ENCODE results near the gene STARD4. TPM values are rescaled to one million over a fixed set of nuclear protein-coding genes. Genes with fewer than 3 reads are reported as not detected.

STARD4 gene
- total and polyA plus RNA-seq, 3 donors from 2014 or later = 8.0 to 18.0 (median 13.5) TPM

DNA sequence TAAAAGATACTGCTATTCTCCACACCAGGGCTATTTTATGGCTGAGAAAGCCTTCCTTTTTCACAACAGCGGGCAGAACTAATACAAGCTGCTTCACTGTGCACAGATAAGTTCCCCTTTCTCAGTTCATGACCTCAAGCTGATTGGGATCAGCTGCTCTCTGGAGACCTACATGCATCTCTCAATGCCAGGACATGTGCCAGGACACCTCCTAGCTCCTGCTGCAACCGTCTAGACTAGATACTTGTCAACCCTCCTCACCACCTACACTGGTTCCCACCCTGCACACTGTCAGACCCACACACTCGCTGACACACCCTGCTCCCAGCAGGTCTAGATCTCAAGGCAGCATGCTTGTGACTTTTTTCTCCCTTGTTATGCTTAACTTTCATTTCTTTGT, 39.8 kb downstream of the STARD4 start:
- WGBS, 2 donors = 65 to 75% methylated on average over 3 of the region's 3 CpGs
- H3K4me1 ChIP-seq = peaks cover 4% of the 10 kb centered on the region
- no peak overlapping the region for H3K4me3 ChIP-seq
- H3K36me3 ChIP-seq (ENCODE audit: low read depth, missing control alignments) = no peaks in the 10 kb centered on the region
- no peak for DNase-seq
- intact Hi-C loops (cut with DNase I; ENCODE audit: low total_unique reads) = no loop called here
- no peak for TF ChIP-seq POLR2A (IDR thresholded peaks at IDR 0.05)
- TF ChIP-seq, protein P1, sequence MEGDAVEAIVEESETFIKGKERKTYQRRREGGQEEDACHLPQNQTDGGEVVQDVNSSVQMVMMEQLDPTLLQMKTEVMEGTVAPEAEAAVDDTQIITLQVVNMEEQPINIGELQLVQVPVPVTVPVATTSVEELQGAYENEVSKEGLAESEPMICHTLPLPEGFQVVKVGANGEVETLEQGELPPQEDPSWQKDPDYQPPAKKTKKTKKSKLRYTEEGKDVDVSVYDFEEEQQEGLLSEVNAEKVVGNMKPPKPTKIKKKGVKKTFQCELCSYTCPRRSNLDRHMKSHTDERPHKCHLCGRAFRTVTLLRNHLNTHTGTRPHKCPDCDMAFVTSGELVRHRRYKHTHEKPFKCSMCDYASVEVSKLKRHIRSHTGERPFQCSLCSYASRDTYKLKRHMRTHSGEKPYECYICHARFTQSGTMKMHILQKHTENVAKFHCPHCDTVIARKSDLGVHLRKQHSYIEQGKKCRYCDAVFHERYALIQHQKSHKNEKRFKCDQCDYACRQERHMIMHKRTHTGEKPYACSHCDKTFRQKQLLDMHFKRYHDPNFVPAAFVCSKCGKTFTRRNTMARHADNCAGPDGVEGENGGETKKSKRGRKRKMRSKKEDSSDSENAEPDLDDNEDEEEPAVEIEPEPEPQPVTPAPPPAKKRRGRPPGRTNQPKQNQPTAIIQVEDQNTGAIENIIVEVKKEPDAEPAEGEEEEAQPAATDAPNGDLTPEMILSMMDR (IDR thresholded peaks at IDR 0.05) = no peak
- H3K9me3 ChIP-seq = no peaks in the 10 kb centered on the region
- H3K27me3 ChIP-seq = no peaks in the 10 kb centered on the region
- H3K27ac ChIP-seq = no peak overlapping the region

DNA sequence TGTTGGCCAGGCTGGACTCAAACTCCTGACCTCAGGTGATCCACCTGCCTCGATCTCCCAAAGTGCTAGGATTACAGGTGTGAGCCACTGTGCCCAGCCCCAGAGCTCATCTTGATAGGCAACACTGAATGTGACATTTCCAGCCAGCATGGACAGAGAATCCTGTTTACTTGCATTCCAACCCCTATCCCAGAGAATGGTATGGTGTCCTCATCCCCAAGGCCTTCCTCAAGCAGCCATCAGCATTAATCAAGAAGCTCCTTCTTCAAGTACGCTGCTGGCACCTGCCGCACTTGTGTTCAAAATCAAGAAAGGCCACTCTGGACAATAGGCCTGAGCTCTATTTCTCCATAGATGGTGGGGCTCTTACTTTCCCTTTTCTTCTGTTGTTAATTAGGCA, 40.2 kb downstream of the STARD4 start:
- no peak for DNase-seq
- no peak overlapping the region for H3K27ac ChIP-seq
- TF ChIP-seq, protein P1 (IDR thresholded peaks at IDR 0.05) = no peak
- no peak for TF ChIP-seq POLR2A (IDR thresholded peaks at IDR 0.05)
- H3K4me3 ChIP-seq = no peak overlapping the region
- intact Hi-C loops (cut with DNase I; ENCODE audit: low total_unique reads) = no loop called here
- peaks cover 4% of the 10 kb centered on the region for H3K4me1 ChIP-seq
- WGBS, 2 donors = 88 to 89% methylated on average over 3 of the region's 3 CpGs
- no peaks in the 10 kb centered on the region for H3K9me3 ChIP-seq
- H3K36me3 ChIP-seq (ENCODE audit: low read depth, missing control alignments) = no peaks in the 10 kb centered on the region
- no peaks in the 10 kb centered on the region for H3K27me3 ChIP-seq

DNA sequence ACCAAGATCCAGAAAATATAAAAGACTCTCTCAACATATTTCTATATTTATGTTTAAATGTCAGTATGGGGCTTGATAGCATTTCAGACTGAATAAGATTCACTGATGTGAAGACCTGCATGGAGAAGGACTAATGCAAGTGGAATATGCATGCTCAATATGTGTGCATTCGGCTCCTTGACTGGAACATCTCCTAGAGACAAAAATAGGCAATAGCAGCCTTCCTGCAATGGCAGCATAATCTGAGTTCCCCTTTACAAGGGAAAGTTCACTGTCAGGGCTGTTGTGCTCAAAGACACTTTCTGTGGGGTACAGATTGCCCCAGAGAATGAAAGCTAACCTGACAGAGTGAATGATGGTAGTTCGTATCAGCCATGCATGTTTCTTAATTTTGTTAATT, 42.4 kb downstream of the STARD4 start:
- no peak for DNase-seq
- no peaks in the 10 kb centered on the region for H3K9me3 ChIP-seq
- H3K4me1 ChIP-seq = peaks cover 4% of the 10 kb centered on the region
- TF ChIP-seq POLR2A (IDR thresholded peaks at IDR 0.05) = no peak
- TF ChIP-seq, protein P1 (IDR thresholded peaks at IDR 0.05) = no peak
- 46 to 65% methylated on average over 2 of the region's 2 CpGs for WGBS, 2 donors
- H3K27ac ChIP-seq = no peak overlapping the region
- no peaks in the 10 kb centered on the region for H3K36me3 ChIP-seq (ENCODE audit: low read depth, missing control alignments)
- no peak overlapping the region for H3K4me3 ChIP-seq
- intact Hi-C loops (cut with DNase I; ENCODE audit: low total_unique reads) = no loop called here
- H3K27me3 ChIP-seq = no peaks in the 10 kb centered on the region

DNA sequence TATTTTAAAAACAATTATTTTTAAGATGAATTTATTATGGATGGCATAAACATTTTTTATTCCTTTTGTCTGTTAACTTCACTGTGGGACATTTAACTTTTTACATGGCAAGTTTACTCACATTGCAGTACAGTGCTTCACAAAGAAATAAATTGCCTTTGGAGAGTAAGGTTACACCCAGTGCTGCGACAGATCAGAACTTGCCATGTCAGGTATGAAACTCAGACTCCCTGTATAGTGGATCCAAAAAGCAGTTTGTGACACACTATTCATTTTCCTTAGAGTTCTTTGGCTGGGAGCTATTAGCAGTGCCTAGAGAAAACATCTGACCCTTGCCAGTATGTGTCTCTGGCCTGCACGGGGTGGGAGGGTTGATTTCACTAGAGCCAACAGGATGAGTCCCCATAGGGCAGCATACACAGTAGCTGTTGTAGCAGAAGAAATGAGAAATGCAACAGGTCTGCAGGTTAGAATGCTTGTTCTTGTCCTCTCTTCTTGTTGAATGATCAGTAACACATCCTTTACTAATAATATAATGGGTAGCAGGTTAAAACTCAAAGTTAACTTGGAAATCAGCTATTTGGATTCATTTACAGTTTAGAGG, 42.9 kb downstream of the STARD4 start:
- Histone ChIP-seq H3K9me3 (no peaks in the 10 kb centered on the region), H3K27ac (no peak overlapping the region), H3K4me3 (no peak overlapping the region), H3K36me3 (ENCODE audit: low read depth, missing control alignments) (no peaks in the 10 kb centered on the region), H3K27me3 (no peaks in the 10 kb centered on the region), H3K4me1 (peaks cover 4% of the 10 kb centered on the region)
- intact Hi-C loops (cut with DNase I; ENCODE audit: low total_unique reads) = no loop called here
- no peak for TF ChIP-seq POLR2A (IDR thresholded peaks at IDR 0.05)
- TF ChIP-seq, protein P1 (IDR thresholded peaks at IDR 0.05) = no peak
- 80 to 85% methylated on average over 2 of the region's 2 CpGs for WGBS, 2 donors
- no peak for DNase-seq

DNA sequence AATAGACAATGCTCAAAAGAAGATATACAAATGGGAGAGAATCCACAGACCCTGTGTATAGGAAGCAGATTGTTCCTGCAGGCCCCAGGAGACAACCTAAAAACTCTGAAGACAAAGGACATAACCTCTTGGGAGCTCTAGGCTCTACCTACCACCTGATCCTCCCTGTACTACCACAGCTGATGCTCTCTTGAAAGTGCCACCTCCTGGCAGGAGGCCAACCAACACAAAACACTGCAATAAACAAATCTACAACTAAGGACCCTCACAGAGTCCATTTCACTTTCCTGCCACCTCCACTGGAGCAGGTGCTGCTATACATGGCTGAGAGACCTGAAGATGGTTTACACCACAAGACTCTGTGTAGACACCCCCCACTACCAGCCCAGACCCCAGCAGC, 49.0 kb downstream of the STARD4 start:
- DNase-seq = no peak
- Histone ChIP-seq H3K9me3 (no peaks in the 10 kb centered on the region), H3K27ac (no peak overlapping the region), H3K4me3 (no peak overlapping the region), H3K4me1 (no peaks in the 10 kb centered on the region), H3K27me3 (no peaks in the 10 kb centered on the region), H3K36me3 (ENCODE audit: low read depth, missing control alignments) (no peaks in the 10 kb centered on the region)
- intact Hi-C loops (cut with DNase I; ENCODE audit: low total_unique reads) = no loop called here
- no peak for TF ChIP-seq POLR2A (IDR thresholded peaks at IDR 0.05)
- TF ChIP-seq, protein P1 (IDR thresholded peaks at IDR 0.05) = no peak

Data from testis (tissue), 3 donors.